Neural cell (in vitro differentiated cells): ENCODE measurements around the gene PRXL2A. TPM values are rescaled to one million over a fixed set of nuclear protein-coding genes. Genes with fewer than 3 reads are reported as not detected.

Experiments used
- H2AFZ ChIP-seq: fragments of 200-600, 300-800 bp; sonication (generic), shearing (Covaris generic); 2 replicates; pipeline ENCODE4 v1.6.0; 2014; ENCODE audit warnings: low read depth, mild to moderate bottlenecking, antibody characterized with exemption, low read length, moderate library complexity
- H3F3A ChIP-seq: fragments of 200-600 bp; shearing (Covaris generic); 2 replicates; pipeline ENCODE4 v1.6.1; 2016; ENCODE audit warnings: mild to moderate bottlenecking, moderate library complexity, mixed read lengths, antibody characterized with exemption, low read length; ENCODE audit not compliant: insufficient read depth, poor library complexity, severe bottlenecking
- H3K27ac ChIP-seq: fragments of 200-600, 300-800 bp; sonication (generic), shearing (Covaris generic); 2 replicates; pipeline ENCODE4 v1.5.1; 2014; ENCODE audit warnings: mild to moderate bottlenecking, low read length, moderate library complexity
- H3K27me3 ChIP-seq: fragments of 300-800, 200-600 bp; sonication (generic), shearing (Covaris generic); 2 replicates; pipeline ENCODE4 v1.6.0; 2014; ENCODE audit warnings: mild to moderate bottlenecking, low read depth, low read length, moderate library complexity; ENCODE audit not compliant: insufficient read depth
- H3K36me3 ChIP-seq: fragments of 300-800, 200-600 bp; sonication (generic), shearing (Covaris generic); 2 replicates; pipeline ENCODE4 v1.5.1; 2014; ENCODE audit warnings: mild to moderate bottlenecking, antibody characterized with exemption, low read length, moderate library complexity; ENCODE audit not compliant: insufficient read depth
- H3K4me2 ChIP-seq: fragments of 300-800, 200-600 bp; sonication (generic), shearing (Covaris generic); 2 replicates; pipeline ENCODE4 v1.6.0; 2014; ENCODE audit warnings: mild to moderate bottlenecking, low read length
- H3K4me3 ChIP-seq: fragments of 300-800, 200-600 bp; sonication (generic), shearing (Covaris generic); 2 replicates; pipeline ENCODE4 v1.5.1; 2014; ENCODE audit warnings: mild to moderate bottlenecking, low read length, moderate library complexity
- H3K79me2 ChIP-seq: fragments of 200-600 bp; shearing (Covaris generic); replicated peaks from 2 replicates; pipeline ENCODE4 v1.6.0; 2014; ENCODE audit warnings: mild to moderate bottlenecking, low read length, moderate library complexity; ENCODE audit not compliant: insufficient read depth
- H3K9ac ChIP-seq: fragments of 300-800, 200-600 bp; sonication (generic), shearing (Covaris generic); 2 replicates; pipeline ENCODE4 v1.6.1; 2016; ENCODE audit warnings: mild to moderate bottlenecking, low read length, mixed read lengths
- H3K9me2 ChIP-seq: fragments of 200-600 bp; shearing (Covaris generic); 2 replicates; pipeline ENCODE4 v1.6.1; 2016; ENCODE audit warnings: mild to moderate bottlenecking, low read length, mixed read lengths; ENCODE audit not compliant: insufficient read depth
- H3K9me3 ChIP-seq: fragments of 200-600, 300-800 bp; sonication (generic), shearing (Covaris generic); 2 replicates; pipeline ENCODE4 v1.6.1; 2016; ENCODE audit warnings: mild to moderate bottlenecking, mixed run types, low read length, moderate library complexity, mixed read lengths
- H4K20me1 ChIP-seq: fragments of 200-600 bp; shearing (Covaris generic); 2 replicates; pipeline ENCODE4 v1.6.1; 2016; ENCODE audit warnings: mild to moderate bottlenecking, mixed run types; ENCODE audit not compliant: insufficient read depth
- EP300 ChIP-seq: fragments of 450-650 bp; conservative IDR thresholded peaks from 2 replicates; pipeline ENCODE4 v1.6.1; 2014; ENCODE audit warnings: antibody characterized with exemption, mild to moderate bottlenecking, moderate library complexity; ENCODE audit not compliant: poor library complexity, severe bottlenecking
- EZH2 ChIP-seq: fragments of 200-600, 300-800 bp; shearing (Covaris generic), sonication (generic); IDR thresholded peaks from 2 replicates; pipeline ENCODE4 v1.6.1; 2014; ENCODE audit warnings: antibody characterized with exemption, low read length, borderline replicate concordance, mild to moderate bottlenecking; ENCODE audit not compliant: insufficient read depth, poor library complexity, severe bottlenecking
- MXI1 ChIP-seq: fragments of 450-650 bp; conservative IDR thresholded peaks from 2 replicates; pipeline ENCODE4 v1.6.1; 2014; ENCODE audit warnings: antibody characterized with exemption, mild to moderate bottlenecking; ENCODE audit not compliant: poor library complexity, severe bottlenecking
- POLR2AphosphoS5 ChIP-seq: IDR thresholded peaks from 2 replicates; pipeline ENCODE4 v1.6.1; 2012
- RAD21 ChIP-seq: fragments of 450-650 bp; conservative IDR thresholded peaks from 2 replicates; pipeline ENCODE4 v1.6.1; 2014; ENCODE audit warnings: antibody characterized with exemption, mild to moderate bottlenecking, moderate library complexity
- SMC3 ChIP-seq: fragments of 450-650 bp; conservative IDR thresholded peaks from 2 replicates; pipeline ENCODE4 v1.6.1; 2014; ENCODE audit warnings: antibody characterized with exemption, mild to moderate bottlenecking, moderate library complexity; ENCODE audit not compliant: poor library complexity
- TAF1 ChIP-seq: IDR thresholded peaks from 2 replicates; pipeline ENCODE4 v1.6.1; 2012; ENCODE audit warnings: low read depth
- polyA plus RNA-seq: library from polyadenylated mRNA; depleted of rRNA; stranded (reverse); fragments of >200 nt; gene quantifications from 2 replicates; pipeline ENCODE4 v1.2.3, GENCODE V29; 2014
- TF ChIP-seq, protein P1 (sequence below): IDR thresholded peaks from 2 replicates; pipeline ENCODE4 v1.6.1; 2012; ENCODE audit warnings: borderline replicate concordance
- TF ChIP-seq, protein P2 (sequence below): fragments of 450-650 bp; IDR thresholded peaks from 2 replicates; pipeline ENCODE4 v1.5.1; 2014; ENCODE audit warnings: antibody characterized with exemption, mild to moderate bottlenecking, moderate library complexity; ENCODE audit not compliant: poor library complexity, severe bottlenecking

The PRXL2A gene
- polyA plus RNA-seq, 1 donor from 2014 or later = 60.5 TPM

GRCh38 chr10:80436446-80437098, 28.2 kb downstream of the PRXL2A start:
- no peaks in the 10 kb centered on the region for H3F3A ChIP-seq
- H2AFZ ChIP-seq = no peak overlapping the region
- H3K36me3 ChIP-seq = no peaks in the 10 kb centered on the region
- no peaks in the 10 kb centered on the region for H3K9me2 ChIP-seq
- no peak overlapping the region for H3K27ac ChIP-seq
- H3K27me3 ChIP-seq = no peaks in the 10 kb centered on the region
- no peaks in the 10 kb centered on the region for H3K79me2 ChIP-seq
- H4K20me1 ChIP-seq = no peaks in the 10 kb centered on the region
- no peak overlapping the region for H3K9ac ChIP-seq
- H3K4me2 ChIP-seq = no peak overlapping the region
- H3K9me3 ChIP-seq = no peaks in the 10 kb centered on the region
- no peak overlapping the region for H3K4me3 ChIP-seq
- TF ChIP-seq EZH2 (no peak), RAD21 (no peak), TAF1 (no peak), POLR2AphosphoS5 (no peak), EP300 (no peak), MXI1 (no peak), SMC3 (no peak)
- TF ChIP-seq, protein P1, sequence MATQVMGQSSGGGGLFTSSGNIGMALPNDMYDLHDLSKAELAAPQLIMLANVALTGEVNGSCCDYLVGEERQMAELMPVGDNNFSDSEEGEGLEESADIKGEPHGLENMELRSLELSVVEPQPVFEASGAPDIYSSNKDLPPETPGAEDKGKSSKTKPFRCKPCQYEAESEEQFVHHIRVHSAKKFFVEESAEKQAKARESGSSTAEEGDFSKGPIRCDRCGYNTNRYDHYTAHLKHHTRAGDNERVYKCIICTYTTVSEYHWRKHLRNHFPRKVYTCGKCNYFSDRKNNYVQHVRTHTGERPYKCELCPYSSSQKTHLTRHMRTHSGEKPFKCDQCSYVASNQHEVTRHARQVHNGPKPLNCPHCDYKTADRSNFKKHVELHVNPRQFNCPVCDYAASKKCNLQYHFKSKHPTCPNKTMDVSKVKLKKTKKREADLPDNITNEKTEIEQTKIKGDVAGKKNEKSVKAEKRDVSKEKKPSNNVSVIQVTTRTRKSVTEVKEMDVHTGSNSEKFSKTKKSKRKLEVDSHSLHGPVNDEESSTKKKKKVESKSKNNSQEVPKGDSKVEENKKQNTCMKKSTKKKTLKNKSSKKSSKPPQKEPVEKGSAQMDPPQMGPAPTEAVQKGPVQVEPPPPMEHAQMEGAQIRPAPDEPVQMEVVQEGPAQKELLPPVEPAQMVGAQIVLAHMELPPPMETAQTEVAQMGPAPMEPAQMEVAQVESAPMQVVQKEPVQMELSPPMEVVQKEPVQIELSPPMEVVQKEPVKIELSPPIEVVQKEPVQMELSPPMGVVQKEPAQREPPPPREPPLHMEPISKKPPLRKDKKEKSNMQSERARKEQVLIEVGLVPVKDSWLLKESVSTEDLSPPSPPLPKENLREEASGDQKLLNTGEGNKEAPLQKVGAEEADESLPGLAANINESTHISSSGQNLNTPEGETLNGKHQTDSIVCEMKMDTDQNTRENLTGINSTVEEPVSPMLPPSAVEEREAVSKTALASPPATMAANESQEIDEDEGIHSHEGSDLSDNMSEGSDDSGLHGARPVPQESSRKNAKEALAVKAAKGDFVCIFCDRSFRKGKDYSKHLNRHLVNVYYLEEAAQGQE = no peak
- TF ChIP-seq, protein P2, sequence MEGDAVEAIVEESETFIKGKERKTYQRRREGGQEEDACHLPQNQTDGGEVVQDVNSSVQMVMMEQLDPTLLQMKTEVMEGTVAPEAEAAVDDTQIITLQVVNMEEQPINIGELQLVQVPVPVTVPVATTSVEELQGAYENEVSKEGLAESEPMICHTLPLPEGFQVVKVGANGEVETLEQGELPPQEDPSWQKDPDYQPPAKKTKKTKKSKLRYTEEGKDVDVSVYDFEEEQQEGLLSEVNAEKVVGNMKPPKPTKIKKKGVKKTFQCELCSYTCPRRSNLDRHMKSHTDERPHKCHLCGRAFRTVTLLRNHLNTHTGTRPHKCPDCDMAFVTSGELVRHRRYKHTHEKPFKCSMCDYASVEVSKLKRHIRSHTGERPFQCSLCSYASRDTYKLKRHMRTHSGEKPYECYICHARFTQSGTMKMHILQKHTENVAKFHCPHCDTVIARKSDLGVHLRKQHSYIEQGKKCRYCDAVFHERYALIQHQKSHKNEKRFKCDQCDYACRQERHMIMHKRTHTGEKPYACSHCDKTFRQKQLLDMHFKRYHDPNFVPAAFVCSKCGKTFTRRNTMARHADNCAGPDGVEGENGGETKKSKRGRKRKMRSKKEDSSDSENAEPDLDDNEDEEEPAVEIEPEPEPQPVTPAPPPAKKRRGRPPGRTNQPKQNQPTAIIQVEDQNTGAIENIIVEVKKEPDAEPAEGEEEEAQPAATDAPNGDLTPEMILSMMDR = no peak

- no peaks in the 10 kb centered on the region for H3K9me3 ChIP-seq
- H3K4me3 ChIP-seq = no peak overlapping the region
- no peak overlapping the region for H3K4me2 ChIP-seq
- H3K27me3 ChIP-seq = no peaks in the 10 kb centered on the region
- H3K27ac ChIP-seq = no peak overlapping the region
- no peak for TF ChIP-seq MXI1
- TF ChIP-seq POLR2AphosphoS5 = no peak
- no peak for TF ChIP-seq RAD21
- TF ChIP-seq, protein P1 = no peak
- no peak for TF ChIP-seq EZH2
- no peak for TF ChIP-seq TAF1
- no peak for TF ChIP-seq SMC3
- TF ChIP-seq, protein P2 = no peak
- TF ChIP-seq EP300 = no peak
- H2AFZ ChIP-seq = no peak overlapping the region
- no peaks in the 10 kb centered on the region for H3K9me2 ChIP-seq
- H3K36me3 ChIP-seq = no peaks in the 10 kb centered on the region
- no peaks in the 10 kb centered on the region for H4K20me1 ChIP-seq
- no peaks in the 10 kb centered on the region for H3K79me2 ChIP-seq
- no peak overlapping the region for H3K9ac ChIP-seq
- H3F3A ChIP-seq = no peaks in the 10 kb centered on the region
Measured at GRCh38 chr10:80437227-80437626, 28.9 kb downstream of the PRXL2A start.
